ENCODE data around the gene OXCT2.

- TF ChIP-seq, protein P1, sequence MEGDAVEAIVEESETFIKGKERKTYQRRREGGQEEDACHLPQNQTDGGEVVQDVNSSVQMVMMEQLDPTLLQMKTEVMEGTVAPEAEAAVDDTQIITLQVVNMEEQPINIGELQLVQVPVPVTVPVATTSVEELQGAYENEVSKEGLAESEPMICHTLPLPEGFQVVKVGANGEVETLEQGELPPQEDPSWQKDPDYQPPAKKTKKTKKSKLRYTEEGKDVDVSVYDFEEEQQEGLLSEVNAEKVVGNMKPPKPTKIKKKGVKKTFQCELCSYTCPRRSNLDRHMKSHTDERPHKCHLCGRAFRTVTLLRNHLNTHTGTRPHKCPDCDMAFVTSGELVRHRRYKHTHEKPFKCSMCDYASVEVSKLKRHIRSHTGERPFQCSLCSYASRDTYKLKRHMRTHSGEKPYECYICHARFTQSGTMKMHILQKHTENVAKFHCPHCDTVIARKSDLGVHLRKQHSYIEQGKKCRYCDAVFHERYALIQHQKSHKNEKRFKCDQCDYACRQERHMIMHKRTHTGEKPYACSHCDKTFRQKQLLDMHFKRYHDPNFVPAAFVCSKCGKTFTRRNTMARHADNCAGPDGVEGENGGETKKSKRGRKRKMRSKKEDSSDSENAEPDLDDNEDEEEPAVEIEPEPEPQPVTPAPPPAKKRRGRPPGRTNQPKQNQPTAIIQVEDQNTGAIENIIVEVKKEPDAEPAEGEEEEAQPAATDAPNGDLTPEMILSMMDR (IDR thresholded peaks at IDR 0.05; ENCODE audit: low read depth, low read length), result no peak
- TF ChIP-seq EZH2phosphoT487 (IDR thresholded peaks at IDR 0.05; ENCODE audit: low read depth), result no peak
Observed at GRCh38 chr1:39758556-39759435, 12.4 kb downstream of the OXCT2 start.

Data from OCI-LY3 (cell line).